ENCODE results near the gene VAMP4.
"Not testable (repeated sequence)": the region's sequence is repeated elsewhere in the genome, so short reads cannot be mapped to it uniquely, and the experiment has no call there.

The VAMP4 gene

DNA sequence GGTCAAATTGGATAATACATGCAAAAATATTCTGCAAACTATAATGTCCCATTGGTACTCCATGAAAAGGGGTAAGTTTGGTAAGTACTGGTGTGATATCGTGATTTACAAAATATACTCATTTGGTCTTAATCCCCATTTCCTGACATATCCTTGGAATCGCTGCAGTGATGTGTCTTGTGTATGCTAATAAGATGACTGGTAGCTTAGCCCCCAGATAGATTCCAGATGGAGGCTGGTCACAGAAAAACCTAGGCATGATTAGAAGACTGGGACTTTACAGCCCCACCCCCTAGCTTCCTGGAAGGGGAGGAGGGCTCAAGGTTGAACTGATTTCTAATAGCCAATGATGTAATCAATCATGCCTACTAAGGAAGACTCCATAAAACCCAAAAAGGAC, 3.0 kb downstream of the VAMP4 start:
- peaks cover 58% of the 10 kb centered on the region for H3K4me1 Mint-ChIP-seq (ENCODE audit: low read depth)
- H3K36me3 Mint-ChIP-seq (ENCODE audit: low read depth) = peaks cover 26% of the 10 kb centered on the region
- no peaks in the 10 kb centered on the region for H3K27me3 Mint-ChIP-seq
- no peaks in the 10 kb centered on the region for H3K9me3 Mint-ChIP-seq
- peak overlapping the region; percentile 77 for H3K27ac Mint-ChIP-seq
- H3K4me3 Mint-ChIP-seq = no peak overlapping the region

DNA sequence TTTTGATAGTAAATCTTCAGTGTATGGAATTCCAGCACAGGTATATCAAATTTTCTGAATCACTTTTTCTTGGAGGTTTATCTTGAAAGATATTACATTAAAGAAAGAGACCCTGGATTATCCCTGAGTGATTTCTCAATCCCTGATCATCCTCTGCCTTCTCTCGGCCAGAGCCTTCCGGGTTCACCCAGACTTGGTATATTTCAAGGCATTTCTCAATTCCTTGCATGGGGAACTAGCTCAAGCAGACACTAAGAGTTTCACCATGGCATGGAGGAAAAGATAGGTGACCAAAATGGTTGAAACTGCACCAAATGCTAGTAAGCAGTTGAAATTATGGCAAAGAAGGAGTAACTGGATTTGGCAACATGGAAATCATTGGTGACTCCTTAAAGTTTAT, 5.7 kb downstream of the VAMP4 start:
- Mint-ChIP-seq H3K27me3 (no peaks in the 10 kb centered on the region), H3K4me1 (ENCODE audit: low read depth) (peaks cover 38% of the 10 kb centered on the region), H3K9me3 (no peaks in the 10 kb centered on the region), H3K36me3 (ENCODE audit: low read depth) (peaks cover 26% of the 10 kb centered on the region), H3K27ac (no peak overlapping the region), H3K4me3 (no peak overlapping the region)

DNA sequence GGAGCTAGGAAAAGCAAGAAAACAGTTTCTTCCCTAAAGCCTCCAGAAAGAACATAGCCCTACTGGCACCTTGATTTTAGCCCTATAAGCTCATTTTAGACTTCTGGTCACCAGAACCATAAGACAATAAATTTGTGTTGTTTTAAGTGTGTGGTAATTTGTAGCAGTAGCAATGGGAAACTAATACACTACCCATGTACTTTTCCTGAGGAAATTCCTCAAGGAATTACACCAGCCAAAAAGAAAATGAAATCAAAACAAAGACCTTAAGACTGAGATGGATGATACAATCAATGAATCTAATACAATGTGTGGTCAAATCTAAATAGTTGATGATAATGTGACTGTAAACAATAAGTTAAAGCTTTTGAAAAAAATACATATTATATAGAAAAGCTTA, 11.8 kb downstream of the VAMP4 start:
- Mint-ChIP-seq H3K36me3 (ENCODE audit: low read depth) (peaks cover 39% of the 10 kb centered on the region), H3K4me1 (ENCODE audit: low read depth) (peaks cover 18% of the 10 kb centered on the region), H3K9me3 (no peaks in the 10 kb centered on the region), H3K27me3 (no peaks in the 10 kb centered on the region), H3K4me3 (no peak overlapping the region), H3K27ac (no peak overlapping the region)

DNA sequence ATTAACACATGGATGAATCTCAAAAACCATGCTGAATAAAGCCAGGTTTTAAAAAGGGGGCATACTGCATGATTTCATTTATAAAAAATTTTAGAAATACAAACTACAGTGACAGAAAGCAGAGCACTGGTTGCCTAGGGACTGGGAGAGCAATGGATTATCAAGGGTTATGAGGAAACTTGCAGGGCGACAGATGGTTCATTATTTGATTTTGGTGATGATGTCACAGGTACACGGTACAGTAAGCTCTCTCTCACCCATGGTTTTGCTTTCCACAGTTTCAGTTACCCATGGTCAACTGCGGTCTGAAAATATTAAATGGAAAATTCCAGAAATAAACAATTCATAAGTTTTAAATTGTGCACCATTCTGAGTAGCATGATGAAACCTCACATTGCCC, 14.1 kb downstream of the VAMP4 start:
- peaks cover 14% of the 10 kb centered on the region for H3K4me1 Mint-ChIP-seq (ENCODE audit: low read depth)
- H3K36me3 Mint-ChIP-seq (ENCODE audit: low read depth) = peaks cover 58% of the 10 kb centered on the region
- H3K9me3 Mint-ChIP-seq = peaks cover 8% of the 10 kb centered on the region
- H3K27ac Mint-ChIP-seq = no peak overlapping the region
- H3K4me3 Mint-ChIP-seq = no peak overlapping the region
- no peaks in the 10 kb centered on the region for H3K27me3 Mint-ChIP-seq

DNA sequence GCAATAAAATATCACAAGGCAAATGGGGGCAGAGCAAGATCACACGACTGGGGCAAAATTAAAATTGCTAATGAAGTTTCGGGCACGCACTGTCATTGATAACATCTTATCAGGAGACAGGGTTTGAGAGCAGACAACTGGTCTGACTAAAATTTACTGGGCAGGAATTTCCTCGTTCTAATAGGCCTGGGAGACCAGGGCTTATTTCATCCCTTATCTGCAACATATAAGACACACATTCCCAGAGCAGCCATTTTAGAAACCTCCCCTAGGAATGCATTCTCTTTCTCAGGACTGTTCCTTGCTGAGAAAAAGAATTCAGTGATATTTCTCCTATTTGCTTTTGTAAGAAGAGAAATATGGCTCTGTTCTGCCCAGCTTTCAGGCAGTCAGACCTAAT, 18.7 kb downstream of the VAMP4 start:
- not testable (repeated sequence) for H3K4me3 Mint-ChIP-seq; H3K27me3 Mint-ChIP-seq; H3K27ac Mint-ChIP-seq; H3K4me1 Mint-ChIP-seq (ENCODE audit: low read depth); H3K9me3 Mint-ChIP-seq
- H3K36me3 Mint-ChIP-seq (ENCODE audit: low read depth) = peaks cover 44% of the 10 kb centered on the region

DNA sequence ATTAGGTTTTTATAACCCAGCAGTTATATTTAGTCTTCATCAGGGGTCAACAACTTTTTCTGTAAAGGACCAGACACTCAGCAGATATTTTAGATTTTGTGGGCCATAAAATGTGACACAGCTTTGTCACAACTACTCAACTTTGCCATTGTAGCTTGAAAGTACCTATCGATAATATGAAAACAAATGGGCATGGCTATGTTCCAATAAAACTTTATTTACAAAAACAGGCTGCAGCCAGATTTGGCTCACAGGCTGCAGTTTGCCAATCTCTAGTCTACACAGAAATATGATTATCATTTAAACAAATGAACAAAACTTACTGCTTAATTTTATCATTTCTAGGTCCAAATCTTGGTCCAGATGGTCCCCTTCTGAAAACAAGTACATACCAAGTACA, 23.0 kb downstream of the VAMP4 start:
- no peak overlapping the region for H3K4me3 Mint-ChIP-seq

DNA sequence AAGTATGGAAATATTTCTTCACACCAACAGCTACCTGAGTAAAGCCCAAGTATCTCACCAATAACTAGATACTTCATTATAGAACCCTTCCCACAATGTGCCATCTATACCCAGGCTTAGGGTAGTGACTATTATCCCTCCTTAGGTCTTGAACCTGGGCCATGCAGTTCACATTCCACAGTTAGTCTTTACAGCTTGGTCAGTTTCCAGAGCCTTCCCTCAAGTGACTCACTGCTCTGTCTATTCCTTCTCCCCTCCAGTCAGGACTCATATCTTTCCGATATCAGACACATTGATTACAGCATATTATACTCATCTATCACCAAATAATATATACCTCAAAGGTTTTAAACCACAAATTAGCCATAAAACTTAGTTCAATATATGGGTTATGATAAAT, 23.6 kb downstream of the VAMP4 start:
- Mint-ChIP-seq H3K27me3 (no peaks in the 10 kb centered on the region), H3K9me3 (peaks cover 5% of the 10 kb centered on the region), H3K27ac (no peak overlapping the region), H3K36me3 (ENCODE audit: low read depth) (peaks cover 9% of the 10 kb centered on the region), H3K4me3 (no peak overlapping the region), H3K4me1 (ENCODE audit: low read depth) (peaks cover 8% of the 10 kb centered on the region)

More for the DNA sequence above, 23.0 kb downstream of the VAMP4 start:
- H3K4me1 Mint-ChIP-seq (ENCODE audit: low read depth) = peaks cover 8% of the 10 kb centered on the region
- no peak overlapping the region for H3K27ac Mint-ChIP-seq
- peaks cover 15% of the 10 kb centered on the region for H3K36me3 Mint-ChIP-seq (ENCODE audit: low read depth)
- H3K27me3 Mint-ChIP-seq = no peaks in the 10 kb centered on the region
- H3K9me3 Mint-ChIP-seq = peaks cover 9% of the 10 kb centered on the region

DNA sequence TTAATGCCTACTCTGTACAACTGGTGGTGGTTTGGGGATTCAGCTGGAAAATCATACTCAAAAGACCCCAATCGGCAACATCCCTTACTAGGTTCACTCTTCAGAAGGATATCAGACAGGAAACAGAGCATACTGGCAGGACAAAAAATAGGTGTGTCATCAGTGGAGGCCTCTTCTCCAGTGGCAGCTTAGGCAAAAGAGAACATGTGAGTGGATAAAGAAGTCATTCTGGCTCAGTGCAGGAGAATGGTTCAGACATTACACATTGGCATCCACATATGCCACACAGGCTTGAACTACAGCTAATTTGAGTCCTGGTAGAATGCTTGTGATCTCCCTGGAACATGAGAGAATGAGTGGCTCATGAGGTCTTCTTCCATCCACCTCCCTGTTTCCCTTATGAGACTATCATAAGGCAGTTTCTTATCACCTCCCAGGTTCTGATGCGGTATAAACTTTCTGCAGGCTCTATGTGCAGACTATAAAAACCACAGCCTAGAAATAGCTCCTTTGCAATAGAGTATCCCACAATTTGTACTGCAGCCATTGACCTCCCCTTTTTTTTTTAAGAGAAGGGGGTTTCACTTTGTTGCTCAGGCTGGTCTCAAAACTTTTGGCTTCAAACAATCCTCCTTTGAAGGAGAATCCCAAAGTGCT, 24.7 kb downstream of the VAMP4 start:
- Mint-ChIP-seq H3K4me3 (no peak overlapping the region), H3K27ac (no peak overlapping the region), H3K36me3 (ENCODE audit: low read depth) (no peaks in the 10 kb centered on the region), H3K9me3 (no peaks in the 10 kb centered on the region), H3K27me3 (no peaks in the 10 kb centered on the region), H3K4me1 (ENCODE audit: low read depth) (peaks cover 8% of the 10 kb centered on the region)

DNA sequence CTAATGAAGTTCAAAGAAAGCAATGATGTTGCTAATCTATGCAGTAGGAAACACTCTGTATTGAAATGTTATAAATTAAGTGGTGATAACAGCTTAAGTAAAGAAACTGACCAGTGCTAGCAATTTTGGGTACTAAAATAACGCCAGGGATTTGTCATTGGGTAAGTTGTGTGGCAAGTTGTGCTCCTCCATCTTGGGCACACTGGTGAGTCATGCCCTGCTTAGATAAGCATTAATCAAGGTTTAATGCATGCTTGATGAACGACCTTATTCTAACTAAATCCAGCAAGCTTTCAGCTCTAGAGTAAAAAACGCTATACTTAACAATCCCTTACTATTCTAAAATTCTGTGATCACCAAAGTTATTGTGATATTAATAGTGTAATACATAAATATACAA, 25.2 kb downstream of the VAMP4 start:
- Mint-ChIP-seq H3K9me3 (no peaks in the 10 kb centered on the region), H3K4me1 (ENCODE audit: low read depth) (peaks cover 8% of the 10 kb centered on the region), H3K27me3 (no peaks in the 10 kb centered on the region), H3K36me3 (ENCODE audit: low read depth) (no peaks in the 10 kb centered on the region), H3K4me3 (no peak overlapping the region), H3K27ac (no peak overlapping the region)

DNA sequence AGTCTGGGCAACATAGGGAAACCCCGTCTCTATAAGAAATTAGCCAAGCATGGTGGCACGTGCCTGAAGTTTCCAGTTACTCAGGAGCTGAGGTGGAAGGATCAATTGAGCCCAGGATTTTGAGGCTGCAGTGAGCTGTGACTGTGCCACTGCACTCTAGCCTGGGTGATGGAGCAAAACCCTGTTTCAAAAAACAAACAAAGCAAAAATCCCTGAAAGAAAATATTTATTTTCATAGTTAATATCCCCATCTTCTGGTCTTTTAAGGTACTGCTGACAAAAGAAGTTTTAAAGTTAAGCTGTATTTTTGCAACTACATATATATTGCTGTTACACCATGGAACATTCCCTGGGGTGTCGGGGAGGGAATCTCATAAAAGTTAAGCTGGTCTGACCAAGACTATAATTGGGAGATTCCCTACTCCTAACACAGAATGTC, 26.0 kb downstream of the VAMP4 start:
- no peak overlapping the region for H3K4me3 Mint-ChIP-seq
- no peaks in the 10 kb centered on the region for H3K36me3 Mint-ChIP-seq (ENCODE audit: low read depth)
- H3K27me3 Mint-ChIP-seq = no peaks in the 10 kb centered on the region
- H3K4me1 Mint-ChIP-seq (ENCODE audit: low read depth) = peaks cover 8% of the 10 kb centered on the region
- H3K9me3 Mint-ChIP-seq = no peaks in the 10 kb centered on the region
- H3K27ac Mint-ChIP-seq = no peak overlapping the region

DNA sequence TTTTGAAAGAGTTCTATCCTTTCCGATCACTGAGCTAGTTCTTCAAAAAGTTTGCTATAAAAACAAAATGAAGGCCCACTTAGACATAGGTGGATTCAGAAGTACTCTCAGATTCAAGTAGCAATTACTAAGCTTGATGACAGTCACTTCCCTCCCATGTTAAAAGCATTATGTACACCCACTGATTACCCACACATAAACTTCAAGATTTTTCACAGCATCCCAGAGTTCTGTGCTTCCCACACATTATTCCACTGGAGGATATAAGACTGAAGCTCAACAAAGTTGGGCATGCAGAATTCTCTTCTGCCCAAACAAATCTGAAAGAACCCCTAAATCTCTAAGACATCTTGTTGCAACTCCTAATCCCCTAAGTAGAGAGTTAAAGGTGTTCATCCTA, 29.5 kb downstream of the VAMP4 start:
- Mint-ChIP-seq H3K4me1 (ENCODE audit: low read depth) (no peaks in the 10 kb centered on the region), H3K4me3 (no peak overlapping the region), H3K36me3 (ENCODE audit: low read depth) (peaks cover 13% of the 10 kb centered on the region), H3K27me3 (no peaks in the 10 kb centered on the region), H3K27ac (no peak overlapping the region), H3K9me3 (no peaks in the 10 kb centered on the region)

DNA sequence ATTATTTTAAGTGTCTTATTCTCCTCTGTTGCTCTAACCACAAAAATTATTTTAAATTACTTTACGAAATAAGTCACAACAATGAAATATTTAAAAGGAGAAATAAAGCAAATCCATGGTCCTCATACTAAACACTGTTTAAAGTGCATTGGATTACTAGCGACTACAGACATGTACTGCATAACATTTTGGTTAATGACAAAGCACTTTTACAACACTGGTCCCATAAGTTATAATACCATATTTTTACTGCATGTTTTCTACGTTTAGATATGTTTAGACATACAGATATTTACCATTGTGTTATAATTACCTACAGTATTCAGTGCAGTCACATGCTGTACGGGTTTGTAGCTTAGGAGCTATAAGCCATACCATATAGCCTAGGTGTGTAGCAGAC, 30.2 kb downstream of the VAMP4 start:
- no peak overlapping the region for H3K4me3 Mint-ChIP-seq
- no peaks in the 10 kb centered on the region for H3K27me3 Mint-ChIP-seq
- H3K36me3 Mint-ChIP-seq (ENCODE audit: low read depth) = peaks cover 17% of the 10 kb centered on the region
- H3K27ac Mint-ChIP-seq = no peak overlapping the region
- H3K9me3 Mint-ChIP-seq = no peaks in the 10 kb centered on the region
- H3K4me1 Mint-ChIP-seq (ENCODE audit: low read depth) = no peaks in the 10 kb centered on the region

DNA sequence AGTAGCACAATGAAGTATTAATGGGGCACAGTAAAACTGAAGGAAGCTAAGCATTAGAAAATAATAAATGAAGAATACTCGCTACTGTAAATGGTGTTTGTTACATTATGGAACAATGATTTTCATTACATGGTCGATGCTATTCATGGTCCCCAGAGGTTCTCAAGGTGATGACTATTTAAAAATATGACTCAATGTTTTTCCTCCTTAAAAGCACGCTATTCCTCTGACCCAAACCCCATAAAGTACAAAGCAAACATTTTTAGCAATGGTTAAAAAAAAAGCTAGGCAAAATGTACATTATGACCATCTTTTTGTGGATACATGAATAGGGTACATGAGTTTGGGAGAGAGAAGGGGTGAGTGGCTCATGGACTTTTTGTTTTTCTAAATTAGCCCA, 34.3 kb downstream of the VAMP4 start:
- no peaks in the 10 kb centered on the region for H3K27me3 Mint-ChIP-seq
- peaks cover 29% of the 10 kb centered on the region for H3K36me3 Mint-ChIP-seq (ENCODE audit: low read depth)
- H3K4me3 Mint-ChIP-seq = no peak overlapping the region

DNA sequence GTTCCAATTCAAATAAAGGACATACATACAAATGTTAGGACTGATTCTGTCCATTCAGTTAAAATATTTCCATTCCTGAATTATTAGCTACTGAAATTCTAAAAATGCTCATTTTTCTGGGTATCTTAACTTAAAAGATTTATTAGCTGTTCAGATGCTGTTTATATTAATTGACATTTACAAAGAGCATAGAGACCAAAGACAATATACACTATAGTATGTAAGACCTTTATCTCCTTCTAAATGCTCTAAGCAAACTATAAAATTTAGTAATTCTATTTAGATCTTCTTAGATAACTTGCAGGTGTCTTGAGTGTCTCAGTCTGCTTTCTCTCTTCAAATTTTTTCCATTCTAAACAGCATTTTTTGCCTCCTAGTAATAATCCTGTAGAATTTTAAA, 39.3 kb downstream of the VAMP4 start:
- H3K9me3 Mint-ChIP-seq = no peaks in the 10 kb centered on the region
- no peak overlapping the region for H3K4me3 Mint-ChIP-seq
- H3K27me3 Mint-ChIP-seq = no peaks in the 10 kb centered on the region
- H3K27ac Mint-ChIP-seq = no peak overlapping the region
- H3K36me3 Mint-ChIP-seq (ENCODE audit: low read depth) = peaks cover 28% of the 10 kb centered on the region
- H3K4me1 Mint-ChIP-seq (ENCODE audit: low read depth) = no peaks in the 10 kb centered on the region

More for the DNA sequence above, 34.3 kb downstream of the VAMP4 start:
- Mint-ChIP-seq H3K9me3 (no peaks in the 10 kb centered on the region), H3K4me1 (ENCODE audit: low read depth) (no peaks in the 10 kb centered on the region), H3K27ac (no peak overlapping the region)

DNA sequence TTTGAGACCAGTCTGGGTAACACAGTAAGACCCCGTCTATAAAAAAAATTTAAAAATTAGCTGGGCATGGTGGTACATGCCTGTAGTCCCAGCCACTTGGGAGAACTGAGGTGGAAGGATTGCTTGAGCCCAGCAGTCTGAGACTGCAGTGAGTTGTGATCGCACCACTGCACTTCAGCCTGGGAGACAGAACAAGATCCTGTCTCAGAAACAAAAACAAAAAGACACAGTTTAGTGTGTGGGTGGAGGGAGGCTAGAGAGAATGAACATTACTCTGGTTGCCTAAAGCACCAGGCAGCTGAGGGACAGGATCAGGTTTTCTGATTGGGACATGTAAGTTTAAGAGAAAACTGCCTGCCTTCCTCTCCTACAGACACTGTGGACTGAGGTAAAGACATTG, 42.3 kb downstream of the VAMP4 start:
- Mint-ChIP-seq H3K27me3 (no peaks in the 10 kb centered on the region), H3K4me3 (no peak overlapping the region), H3K27ac (no peak overlapping the region), H3K4me1 (ENCODE audit: low read depth) (no peaks in the 10 kb centered on the region), H3K36me3 (ENCODE audit: low read depth) (peaks cover 28% of the 10 kb centered on the region), H3K9me3 (peaks cover 14% of the 10 kb centered on the region)

DNA sequence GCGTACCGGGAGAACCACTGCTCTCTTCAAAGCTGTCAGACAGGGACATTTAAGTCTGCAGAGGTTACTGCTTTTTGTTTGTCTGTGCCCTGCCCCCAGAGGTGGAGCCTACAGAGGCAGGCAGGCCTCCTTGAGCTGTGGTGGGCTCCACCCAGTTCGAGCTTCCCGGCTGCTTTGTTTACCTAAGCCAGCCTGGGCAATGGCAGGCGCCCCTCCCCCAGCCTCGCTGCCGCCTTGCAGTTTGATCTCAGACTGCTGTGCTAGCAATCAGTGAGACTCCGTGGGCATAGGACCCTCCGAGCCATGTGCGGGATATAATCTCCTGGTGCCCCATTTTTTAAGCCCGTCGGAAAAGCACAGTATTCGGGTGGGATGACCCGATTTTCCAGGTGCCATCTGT, 46.1 kb downstream of the VAMP4 start:
- H3K36me3 Mint-ChIP-seq (ENCODE audit: low read depth) = peaks cover 23% of the 10 kb centered on the region
- not testable (repeated sequence) for H3K4me1 Mint-ChIP-seq (ENCODE audit: low read depth); H3K27me3 Mint-ChIP-seq; H3K27ac Mint-ChIP-seq; H3K4me3 Mint-ChIP-seq
- H3K9me3 Mint-ChIP-seq = peaks cover 20% of the 10 kb centered on the region
